Kidney (tissue), 14 donors: Measurements from ENCODE around the gene MTCH2. TPM values are rescaled to one million over a fixed set of nuclear protein-coding genes. Genes with fewer than 3 reads are reported as not detected.
A peak's percentile ranks its signal among the peaks of the same experiment; 100 is the strongest.
"Not testable (repeated sequence)": the region's sequence is repeated elsewhere in the genome, so short reads cannot be mapped to it uniquely, and the experiment has no call there.

Source experiments
- DNase-seq, 5 donors: peaks; one replicate each; pipeline ENCODE4 v3.0.0-alpha.2; 2013 to 2020
- FAIRE-seq: peaks from 2 replicates; lab custom pipeline; 2012; peaks lifted over from hg19 to GRCh38; lab: Jason Lieb, UNC
- H3K27ac ChIP-seq, 2 donors: one replicate each; pipeline ENCODE4 v1.7.0; 2013; ENCODE audit warnings: low read depth in 2 of 2, low read length in 2 of 2, inconsistent platforms in 1 of 2
- H3K27me3 ChIP-seq: one replicate; pipeline ENCODE4 v1.7.1; 2013; ENCODE audit warnings: low read length, inconsistent platforms; ENCODE audit not compliant: control insufficient read depth, insufficient read depth
- H3K36me3 ChIP-seq, 3 donors: one replicate each; pipeline versions ENCODE4 v1.7.0 to v1.7.1; 2013; ENCODE audit warnings: low read length in 3 of 3, control low read depth in 1 of 3, inconsistent platforms in 1 of 3; ENCODE audit not compliant: insufficient read depth in 3 of 3, control insufficient read depth in 2 of 3
- H3K4me1 ChIP-seq, 3 donors: one replicate each; pipeline versions ENCODE4 v1.7.0 to v1.7.1; 2013; ENCODE audit warnings: low read length in 3 of 3, inconsistent platforms in 1 of 3, low read depth in 1 of 3; ENCODE audit not compliant: control insufficient read depth in 2 of 3, insufficient read depth in 2 of 3
- H3K4me3 ChIP-seq, 3 donors: one replicate each; pipeline versions ENCODE4 v1.7.0 to v1.8.1; 2013; ENCODE audit warnings: low read length in 3 of 3, control low read depth in 1 of 3, inconsistent platforms in 1 of 3
- H3K9ac ChIP-seq, 3 donors: one replicate each; pipeline versions ENCODE4 v1.7.0 to v1.7.1; 2013; ENCODE audit warnings: low read length in 3 of 3, control low read depth in 1 of 3, inconsistent platforms in 1 of 3
- H3K9me3 ChIP-seq, 3 donors: one replicate each; pipeline versions ENCODE4 v1.7.0 to v1.7.1; 2013; ENCODE audit warnings: low read length in 3 of 3, control low read depth in 1 of 3, inconsistent platforms in 1 of 3; ENCODE audit not compliant: control insufficient read depth in 2 of 3, insufficient read depth in 1 of 3
- CTCF ChIP-seq: IDR thresholded peaks from 3 replicates; pipeline ENCODE4 v1.5.1; 2012; ENCODE audit warnings: mild to moderate bottlenecking, moderate library complexity, borderline replicate concordance; ENCODE audit not compliant: insufficient read depth; ENCODE audit errors: extremely low read depth
- intact Hi-C: fragments of 100-400 bp; cut with DNase I; formaldehyde crosslinking; loops from one replicate; pipeline ENCODE4 v1.11.1; 2022
- polyA plus RNA-seq: library from polyadenylated mRNA; stranded (reverse); fragments of 350-450 nt; fragmentation: Illumina TruSeq; extraction: RNeasy Lipid Tissue Mini Kit (QIAGEN cat#74804); gene quantifications from one replicate; pipeline ENCODE4 v1.2.3, GENCODE V29; 2014; ENCODE audit warnings: low read depth, low replicate concordance; ENCODE audit not compliant: insufficient read depth
- total RNA-seq: library from RNA; stranded (reverse); fragmentation: NEBNext Ultra II Directional; extraction: Animal tissue kit (Norgen Biotek cat#: 25700); gene quantifications from one replicate; pipeline ENCODE4 v1.2.1, GENCODE V29; 2021
- donor health status: control.
- donor health status: control.
- donor health status: control.
- donor health status: control.
- donor health status: control.
- donor health status: DM: yes; HTN: yes; CAD: no.
- donor health status: Normal renal cell carcinoma (clear cell type).

MTCH2 gene
- total and polyA plus RNA-seq, 2 donors from 2014 or later: 85.3 to 201 TPM

GRCh38 chr11:47667555-47667954 is 25.2 kb upstream of the MTCH2 start:
- DNase-seq (no peak), FAIRE-seq (no peak)
- intact Hi-C loops: no loop called here
- no peak for TF ChIP-seq CTCF
- Histone ChIP-seq H3K9me3 (no peaks in the 10 kb centered on the region), H3K4me3 (no peak overlapping the region), H3K9ac (no peak overlapping the region), H3K27me3 (no peaks in the 10 kb centered on the region), H3K27ac (no peak overlapping the region), H3K36me3 (no peaks in the 10 kb centered on the region), H3K4me1 (no peaks in the 10 kb centered on the region)

- DNase-seq (peak in 3 of 5 donors; percentile 20 to 63 (median 62)), FAIRE-seq (no peak)
- H3K9me3 ChIP-seq: no peaks in the 10 kb centered on the region
- no peaks in the 10 kb centered on the region for H3K27me3 ChIP-seq
- H3K9ac ChIP-seq: no peak overlapping the region
- no peaks in the 10 kb centered on the region for H3K4me1 ChIP-seq
- H3K36me3 ChIP-seq: no peaks in the 10 kb centered on the region
- TF ChIP-seq CTCF: no peak
- intact Hi-C loops: no loop called here
- H3K4me3 ChIP-seq: no peak overlapping the region
- H3K27ac ChIP-seq: no peak overlapping the region
Measured at GRCh38 chr11:47667135-47667534, 24.8 kb upstream of the MTCH2 start.

GRCh38 chr11:47664936-47665335 is 22.6 kb upstream of the MTCH2 start:
- intact Hi-C loops, FAIRE-seq, H3K4me1 ChIP-seq, H3K4me3 ChIP-seq, H3K27ac ChIP-seq, H3K9me3 ChIP-seq, H3K9ac ChIP-seq, DNase-seq, H3K27me3 ChIP-seq, H3K36me3 ChIP-seq: not testable (repeated sequence)

DNA sequence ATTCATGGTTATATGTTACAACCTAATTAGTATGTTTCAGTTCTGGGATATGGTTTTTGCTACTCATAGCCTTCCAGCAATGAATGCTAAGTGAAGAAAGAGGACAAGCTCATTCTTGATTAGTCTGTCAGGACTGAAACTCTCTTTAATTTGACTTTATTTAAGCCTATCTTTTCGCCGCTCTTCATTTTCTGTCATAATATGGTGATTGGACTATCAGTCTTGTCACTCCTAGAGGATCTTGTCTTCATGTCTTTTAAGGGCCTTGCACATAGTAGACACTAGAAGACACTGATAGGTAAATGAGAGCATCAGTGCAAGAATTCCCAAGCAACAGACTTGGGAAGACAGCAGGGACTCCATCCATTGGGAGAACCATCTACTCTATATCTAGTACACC is 18.9 kb upstream of the MTCH2 start:
- Histone ChIP-seq H3K27me3 (no peaks in the 10 kb centered on the region), H3K36me3 (no peaks in the 10 kb centered on the region), H3K4me3 (no peak overlapping the region), H3K4me1 (no peaks in the 10 kb centered on the region), H3K9ac (no peak overlapping the region), H3K9me3 (no peaks in the 10 kb centered on the region), H3K27ac (no peak overlapping the region)
- FAIRE-seq: no peak
- intact Hi-C loops: no loop called here
- TF ChIP-seq CTCF: no peak
- DNase-seq: no peak
